SK-N-SH treated with all-trans-retinoic acid at 6 μM for 48 hours (cell line): ENCODE data around the gene VAT1.

Source experiments
- ATAC-seq: fragments of 200-7000 bp; cut with Tn5 transposase; 3 replicates; pipeline ENCODE4 v1.9.1; 2020; ENCODE audit warnings: mild to moderate bottlenecking, moderate library complexity
- ARNTL ChIP-seq: fragments of 450-650 bp; formaldehyde crosslinking; IDR thresholded peaks from 2 replicates; pipeline ENCODE4 v1.5.0; 2020; ENCODE audit warnings: low read depth, mild to moderate bottlenecking, moderate library complexity, borderline replicate concordance
- BACH2 ChIP-seq: fragments of 250-450 bp; sonication (Bioruptor Pico); IDR thresholded peaks from 2 replicates; pipeline ENCODE4 v1.9.0; 2021; ENCODE audit warnings: mild to moderate bottlenecking, borderline replicate concordance
- CSDC2 ChIP-seq: fragments of 250-450 bp; sonication (Bioruptor Pico); IDR thresholded peaks from 2 replicates; pipeline ENCODE4 v1.5.0; 2020; ENCODE audit warnings: mild to moderate bottlenecking, moderate library complexity
- ESRRG ChIP-seq: fragments of 250-450 bp; sonication (Bioruptor Pico); IDR thresholded peaks from 2 replicates; pipeline ENCODE4 v1.6.1; 2021; ENCODE audit warnings: mild to moderate bottlenecking
- GLIS3 ChIP-seq: fragments of 250-450 bp; sonication (Bioruptor Pico); IDR thresholded peaks from 2 replicates; pipeline ENCODE4 v1.5.0; 2020; ENCODE audit warnings: mild to moderate bottlenecking, moderate library complexity
- ISL1 ChIP-seq: fragments of 250-450 bp; sonication (Bioruptor Pico); IDR thresholded peaks from 2 replicates; pipeline ENCODE4 v2.1.2; 2022; ENCODE audit warnings: mild to moderate bottlenecking, moderate library complexity
- OSR1 ChIP-seq: fragments of 250-450 bp; sonication (Bioruptor Pico); IDR thresholded peaks from 2 replicates; pipeline ENCODE4 v1.8.0; 2022; ENCODE audit warnings: moderate library complexity, mild to moderate bottlenecking, inconsistent platforms
- RARB ChIP-seq: fragments of 250-450 bp; sonication (Bioruptor Pico); IDR thresholded peaks from 2 replicates; pipeline ENCODE4 v1.8.0; 2021; ENCODE audit warnings: mild to moderate bottlenecking, moderate library complexity
- SNAI2 ChIP-seq: fragments of 250-450 bp; sonication (Bioruptor Pico); IDR thresholded peaks from 2 replicates; pipeline ENCODE4 v1.5.0; 2020; ENCODE audit warnings: mild to moderate bottlenecking, moderate library complexity
- TCF4 ChIP-seq: fragments of 250-450 bp; sonication (Bioruptor Pico); IDR thresholded peaks from 2 replicates; pipeline ENCODE4 v1.8.0; 2021; ENCODE audit warnings: mild to moderate bottlenecking, moderate library complexity, borderline replicate concordance
- ZC3H10 ChIP-seq: fragments of 250-450 bp; sonication (Bioruptor Pico); IDR thresholded peaks from 2 replicates; pipeline ENCODE4 v1.5.1; 2021; ENCODE audit warnings: mild to moderate bottlenecking, moderate library complexity
- ZFP3 ChIP-seq: fragments of 250-450 bp; sonication (Bioruptor Pico); IDR thresholded peaks from 2 replicates; pipeline ENCODE4 v1.5.0; 2020; ENCODE audit warnings: mild to moderate bottlenecking, moderate library complexity
- ZNF565 ChIP-seq: fragments of 450-650 bp; formaldehyde crosslinking; conservative IDR thresholded peaks from 2 replicates; pipeline ENCODE4 v1.5.0; 2020; ENCODE audit warnings: low read depth, mild to moderate bottlenecking, moderate library complexity
- ZNF70 ChIP-seq: fragments of 450-650 bp; formaldehyde crosslinking; IDR thresholded peaks from 2 replicates; pipeline ENCODE4 v1.5.0; 2020; ENCODE audit warnings: mild to moderate bottlenecking, moderate library complexity
- ZNF8 ChIP-seq: fragments of 450-650 bp; formaldehyde crosslinking; IDR thresholded peaks from 2 replicates; pipeline ENCODE4 v1.5.0; 2020; ENCODE audit warnings: mild to moderate bottlenecking, moderate library complexity
- TF ChIP-seq, protein P1 (sequence below): fragments of 250-450 bp; sonication (Bioruptor Pico); IDR thresholded peaks from 2 replicates; pipeline ENCODE4 v1.8.0; 2021; ENCODE audit warnings: low read depth, mild to moderate bottlenecking, moderate library complexity, borderline replicate concordance
- TF ChIP-seq, protein P2 (sequence below): fragments of 250-450 bp; sonication (Bioruptor Pico); IDR thresholded peaks from 2 replicates; pipeline ENCODE4 v1.5.1; 2021; ENCODE audit warnings: mild to moderate bottlenecking, moderate library complexity
- TF ChIP-seq, protein P3 (sequence below): fragments of 250-450 bp; sonication (Bioruptor Pico); IDR thresholded peaks from 2 replicates; pipeline ENCODE4 v1.5.0; 2020; ENCODE audit warnings: mild to moderate bottlenecking, moderate library complexity
- TF ChIP-seq, protein P4 (sequence below): fragments of 250-450 bp; sonication (Bioruptor Pico); IDR thresholded peaks from 2 replicates; pipeline ENCODE4 v1.5.1; 2020; ENCODE audit warnings: low read depth, mild to moderate bottlenecking, moderate library complexity
- TF ChIP-seq, protein P5 (sequence below): fragments of 250-450 bp; sonication (Bioruptor Pico); IDR thresholded peaks from 2 replicates; pipeline ENCODE4 v1.8.0; 2020; ENCODE audit warnings: mild to moderate bottlenecking, moderate library complexity, borderline replicate concordance

VAT1 gene

DNA sequence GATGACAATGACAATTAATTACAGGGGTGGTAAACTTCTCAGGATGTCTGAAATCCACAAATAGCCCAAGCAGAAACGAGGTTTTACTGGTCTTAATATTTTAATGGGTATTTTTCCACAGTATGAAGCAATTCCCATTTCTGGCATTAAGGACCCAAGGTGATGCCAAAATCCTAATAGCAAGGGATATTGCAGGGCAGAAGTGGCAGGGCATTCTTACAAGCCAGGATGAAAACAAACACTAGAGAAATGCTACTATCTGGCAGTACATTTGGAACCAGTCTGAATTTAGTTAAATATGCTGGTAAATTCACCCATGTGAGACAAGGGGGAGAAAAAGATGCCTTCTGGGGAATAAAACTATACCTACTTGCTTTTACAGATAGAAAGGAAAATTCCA lies 48.1 kb upstream of the VAT1 start:
- TF ChIP-seq SNAI2 (CRISPR knock-in tag) (no peak), TCF4 (CRISPR knock-in tag) (no peak), RARB (CRISPR knock-in tag) (no peak), ZNF8 (no peak), GLIS3 (CRISPR knock-in tag) (no peak), ISL1 (CRISPR knock-in tag) (no peak), ZC3H10 (CRISPR knock-in tag) (no peak), ZFP3 (no peak)
- TF ChIP-seq, protein P1, sequence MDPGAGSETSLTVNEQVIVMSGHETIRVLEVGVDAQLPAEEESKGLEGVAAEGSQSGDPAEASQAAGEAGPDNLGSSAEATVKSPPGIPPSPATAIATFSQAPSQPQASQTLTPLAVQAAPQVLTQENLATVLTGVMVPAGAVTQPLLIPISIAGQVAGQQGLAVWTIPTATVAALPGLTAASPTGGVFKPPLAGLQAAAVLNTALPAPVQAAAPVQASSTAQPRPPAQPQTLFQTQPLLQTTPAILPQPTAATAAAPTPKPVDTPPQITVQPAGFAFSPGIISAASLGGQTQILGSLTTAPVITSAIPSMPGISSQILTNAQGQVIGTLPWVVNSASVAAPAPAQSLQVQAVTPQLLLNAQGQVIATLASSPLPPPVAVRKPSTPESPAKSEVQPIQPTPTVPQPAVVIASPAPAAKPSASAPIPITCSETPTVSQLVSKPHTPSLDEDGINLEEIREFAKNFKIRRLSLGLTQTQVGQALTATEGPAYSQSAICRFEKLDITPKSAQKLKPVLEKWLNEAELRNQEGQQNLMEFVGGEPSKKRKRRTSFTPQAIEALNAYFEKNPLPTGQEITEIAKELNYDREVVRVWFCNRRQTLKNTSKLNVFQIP, result no peak
- TF ChIP-seq, protein P2, sequence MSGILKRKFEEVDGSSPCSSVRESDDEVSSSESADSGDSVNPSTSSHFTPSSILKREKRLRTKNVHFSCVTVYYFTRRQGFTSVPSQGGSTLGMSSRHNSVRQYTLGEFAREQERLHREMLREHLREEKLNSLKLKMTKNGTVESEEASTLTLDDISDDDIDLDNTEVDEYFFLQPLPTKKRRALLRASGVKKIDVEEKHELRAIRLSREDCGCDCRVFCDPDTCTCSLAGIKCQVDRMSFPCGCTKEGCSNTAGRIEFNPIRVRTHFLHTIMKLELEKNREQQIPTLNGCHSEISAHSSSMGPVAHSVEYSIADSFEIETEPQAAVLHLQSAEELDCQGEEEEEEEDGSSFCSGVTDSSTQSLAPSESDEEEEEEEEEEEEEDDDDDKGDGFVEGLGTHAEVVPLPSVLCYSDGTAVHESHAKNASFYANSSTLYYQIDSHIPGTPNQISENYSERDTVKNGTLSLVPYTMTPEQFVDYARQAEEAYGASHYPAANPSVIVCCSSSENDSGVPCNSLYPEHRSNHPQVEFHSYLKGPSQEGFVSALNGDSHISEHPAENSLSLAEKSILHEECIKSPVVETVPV (CRISPR knock-in tag), result no peak

DNA sequence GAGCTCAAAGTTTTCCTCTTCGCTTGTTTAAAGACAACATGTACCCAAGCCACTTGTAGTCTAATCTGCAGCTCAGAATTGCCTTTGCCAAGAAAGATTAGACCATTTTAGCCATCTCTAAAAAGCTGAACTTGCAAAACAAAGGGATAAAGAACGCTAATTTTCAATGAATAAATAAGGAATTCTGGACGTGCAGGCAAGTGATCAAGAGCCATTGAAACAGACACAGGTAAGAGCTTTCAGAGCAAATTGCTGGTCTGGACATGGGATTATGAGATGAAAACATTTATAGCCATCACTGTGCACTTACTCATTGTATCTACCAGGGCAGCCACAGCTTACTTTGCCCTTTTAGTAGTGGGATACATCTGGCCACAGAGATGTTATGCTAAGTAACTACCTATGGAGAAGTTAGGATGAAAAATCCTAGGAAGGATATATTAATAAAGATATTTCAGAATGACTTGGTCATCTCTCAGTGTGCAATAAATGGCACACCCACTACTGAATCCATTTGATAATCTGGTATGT lies 47.2 kb upstream of the VAT1 start:
- no peak for TF ChIP-seq ZNF8
- TF ChIP-seq RARB (CRISPR knock-in tag), result no peak
- TF ChIP-seq, protein P2 (CRISPR knock-in tag), result no peak
- no peak for TF ChIP-seq ZNF565 (CRISPR knock-in tag)
- TF ChIP-seq ZC3H10 (CRISPR knock-in tag), result no peak
- TF ChIP-seq, protein P3, sequence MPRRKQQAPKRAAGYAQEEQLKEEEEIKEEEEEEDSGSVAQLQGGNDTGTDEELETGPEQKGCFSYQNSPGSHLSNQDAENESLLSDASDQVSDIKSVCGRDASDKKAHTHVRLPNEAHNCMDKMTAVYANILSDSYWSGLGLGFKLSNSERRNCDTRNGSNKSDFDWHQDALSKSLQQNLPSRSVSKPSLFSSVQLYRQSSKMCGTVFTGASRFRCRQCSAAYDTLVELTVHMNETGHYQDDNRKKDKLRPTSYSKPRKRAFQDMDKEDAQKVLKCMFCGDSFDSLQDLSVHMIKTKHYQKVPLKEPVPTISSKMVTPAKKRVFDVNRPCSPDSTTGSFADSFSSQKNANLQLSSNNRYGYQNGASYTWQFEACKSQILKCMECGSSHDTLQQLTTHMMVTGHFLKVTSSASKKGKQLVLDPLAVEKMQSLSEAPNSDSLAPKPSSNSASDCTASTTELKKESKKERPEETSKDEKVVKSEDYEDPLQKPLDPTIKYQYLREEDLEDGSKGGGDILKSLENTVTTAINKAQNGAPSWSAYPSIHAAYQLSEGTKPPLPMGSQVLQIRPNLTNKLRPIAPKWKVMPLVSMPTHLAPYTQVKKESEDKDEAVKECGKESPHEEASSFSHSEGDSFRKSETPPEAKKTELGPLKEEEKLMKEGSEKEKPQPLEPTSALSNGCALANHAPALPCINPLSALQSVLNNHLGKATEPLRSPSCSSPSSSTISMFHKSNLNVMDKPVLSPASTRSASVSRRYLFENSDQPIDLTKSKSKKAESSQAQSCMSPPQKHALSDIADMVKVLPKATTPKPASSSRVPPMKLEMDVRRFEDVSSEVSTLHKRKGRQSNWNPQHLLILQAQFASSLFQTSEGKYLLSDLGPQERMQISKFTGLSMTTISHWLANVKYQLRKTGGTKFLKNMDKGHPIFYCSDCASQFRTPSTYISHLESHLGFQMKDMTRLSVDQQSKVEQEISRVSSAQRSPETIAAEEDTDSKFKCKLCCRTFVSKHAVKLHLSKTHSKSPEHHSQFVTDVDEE (CRISPR knock-in tag), result no peak
- TF ChIP-seq ISL1 (CRISPR knock-in tag), result no peak
- no peak for TF ChIP-seq ZNF70 (CRISPR knock-in tag)
- TF ChIP-seq, protein P4, sequence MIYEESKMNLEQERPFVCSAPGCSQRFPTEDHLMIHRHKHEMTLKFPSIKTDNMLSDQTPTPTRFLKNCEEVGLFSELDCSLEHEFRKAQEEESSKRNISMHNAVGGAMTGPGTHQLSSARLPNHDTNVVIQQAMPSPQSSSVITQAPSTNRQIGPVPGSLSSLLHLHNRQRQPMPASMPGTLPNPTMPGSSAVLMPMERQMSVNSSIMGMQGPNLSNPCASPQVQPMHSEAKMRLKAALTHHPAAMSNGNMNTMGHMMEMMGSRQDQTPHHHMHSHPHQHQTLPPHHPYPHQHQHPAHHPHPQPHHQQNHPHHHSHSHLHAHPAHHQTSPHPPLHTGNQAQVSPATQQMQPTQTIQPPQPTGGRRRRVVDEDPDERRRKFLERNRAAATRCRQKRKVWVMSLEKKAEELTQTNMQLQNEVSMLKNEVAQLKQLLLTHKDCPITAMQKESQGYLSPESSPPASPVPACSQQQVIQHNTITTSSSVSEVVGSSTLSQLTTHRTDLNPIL, result no peak
- ATAC-seq, result no peak

More for the DNA sequence above, 48.1 kb upstream of the VAT1 start:
- no peak for ATAC-seq

DNA sequence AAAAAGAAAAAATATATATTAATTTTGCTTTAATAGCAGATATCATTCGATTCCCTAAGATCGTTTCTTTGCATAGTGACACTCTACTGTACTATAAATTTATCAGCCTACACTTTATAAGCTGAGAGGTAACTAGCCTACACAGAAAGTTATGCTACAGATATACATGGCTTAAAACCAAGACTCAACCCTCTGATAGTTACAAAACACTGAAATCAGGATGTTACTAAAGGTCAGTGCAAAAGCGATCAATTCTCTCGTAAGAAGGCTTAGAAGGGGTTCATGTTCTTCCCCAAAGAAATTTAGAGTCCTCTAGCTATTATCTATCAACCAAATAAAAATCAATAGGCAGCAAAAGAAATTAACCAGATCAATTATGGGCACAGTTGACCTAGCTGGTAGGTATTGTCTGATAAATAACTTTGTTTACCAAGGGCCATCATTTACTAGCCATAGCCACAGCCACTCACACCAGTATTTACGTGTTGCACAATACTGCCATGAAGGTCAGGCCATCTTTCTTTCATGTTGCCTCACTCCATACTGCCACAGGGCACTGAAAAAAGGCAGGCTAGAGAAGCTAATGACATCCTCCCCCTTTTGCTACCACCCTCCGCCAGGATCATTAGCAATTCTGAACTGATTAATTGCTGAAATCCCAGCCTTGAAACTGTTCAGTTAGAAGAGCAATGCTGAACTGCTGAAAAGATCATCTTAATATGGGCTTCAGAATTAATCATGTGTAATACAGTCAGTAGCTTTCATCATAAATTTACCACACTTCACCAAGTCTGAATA lies 46.6 kb upstream of the VAT1 start:
- ATAC-seq, result no peak
- TF ChIP-seq ISL1 (CRISPR knock-in tag) (no peak), ZNF70 (CRISPR knock-in tag) (no peak), ZFP3 (no peak), ARNTL (CRISPR knock-in tag) (no peak), RARB (CRISPR knock-in tag) (no peak), OSR1 (no peak), ZC3H10 (CRISPR knock-in tag) (no peak), CSDC2 (no peak), ZNF565 (CRISPR knock-in tag) (no peak), ESRRG (no peak), TCF4 (CRISPR knock-in tag) (no peak), BACH2 (CRISPR knock-in tag) (no peak)
- TF ChIP-seq, protein P3 (CRISPR knock-in tag), result no peak
- TF ChIP-seq, protein P5, sequence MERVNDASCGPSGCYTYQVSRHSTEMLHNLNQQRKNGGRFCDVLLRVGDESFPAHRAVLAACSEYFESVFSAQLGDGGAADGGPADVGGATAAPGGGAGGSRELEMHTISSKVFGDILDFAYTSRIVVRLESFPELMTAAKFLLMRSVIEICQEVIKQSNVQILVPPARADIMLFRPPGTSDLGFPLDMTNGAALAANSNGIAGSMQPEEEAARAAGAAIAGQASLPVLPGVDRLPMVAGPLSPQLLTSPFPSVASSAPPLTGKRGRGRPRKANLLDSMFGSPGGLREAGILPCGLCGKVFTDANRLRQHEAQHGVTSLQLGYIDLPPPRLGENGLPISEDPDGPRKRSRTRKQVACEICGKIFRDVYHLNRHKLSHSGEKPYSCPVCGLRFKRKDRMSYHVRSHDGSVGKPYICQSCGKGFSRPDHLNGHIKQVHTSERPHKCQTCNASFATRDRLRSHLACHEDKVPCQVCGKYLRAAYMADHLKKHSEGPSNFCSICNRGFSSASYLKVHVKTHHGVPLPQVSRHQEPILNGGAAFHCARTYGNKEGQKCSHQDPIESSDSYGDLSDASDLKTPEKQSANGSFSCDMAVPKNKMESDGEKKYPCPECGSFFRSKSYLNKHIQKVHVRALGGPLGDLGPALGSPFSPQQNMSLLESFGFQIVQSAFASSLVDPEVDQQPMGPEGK (CRISPR knock-in tag), result no peak
- TF ChIP-seq, protein P2 (CRISPR knock-in tag), result no peak
